ENCODE results near the gene MINDY4.

Gene MINDY4

GRCh38 chr7:30771174-30771879 is at the start of gene MINDY4:
Gene MINDY4 (plus strand): TSS chr7:30771417. CDS start chr7:30771494, 77 bp downstream.
- peak; percentile 15 for DNase-seq (ENCODE audit: low read depth)

DNA sequence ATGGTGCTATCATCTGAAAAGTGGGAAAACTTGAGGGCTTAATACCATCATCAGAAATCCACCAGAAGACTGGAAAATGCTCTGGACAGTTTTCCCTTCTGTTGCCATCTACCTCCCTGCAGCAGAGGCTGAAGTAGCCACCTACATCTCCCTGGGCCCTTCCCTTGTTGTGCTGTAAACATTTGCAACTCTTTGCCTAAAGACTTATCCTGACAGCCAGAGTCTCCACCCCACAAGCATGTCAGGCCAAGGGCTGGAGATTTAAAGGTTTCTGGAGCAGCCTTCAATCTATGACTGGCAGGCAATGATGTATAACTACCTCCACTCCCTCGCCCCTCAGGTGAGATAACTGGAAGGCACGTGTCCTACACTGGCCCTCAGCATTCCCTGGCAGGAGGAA is 49.0 kb upstream of the MINDY4 start:
- no peak for DNase-seq (ENCODE audit: low read depth)

GRCh38 chr7:30722671-30723070 is 48.5 kb upstream of the MINDY4 start:
- DNase-seq (ENCODE audit: low read depth): no peak

- no peak for DNase-seq (ENCODE audit: low read depth)
Measured at GRCh38 chr7:30723776-30724175, 47.4 kb upstream of the MINDY4 start.

GRCh38 chr7:30726296-30727006 is 44.8 kb upstream of the MINDY4 start:
- no peak for DNase-seq (ENCODE audit: low read depth)

DNA sequence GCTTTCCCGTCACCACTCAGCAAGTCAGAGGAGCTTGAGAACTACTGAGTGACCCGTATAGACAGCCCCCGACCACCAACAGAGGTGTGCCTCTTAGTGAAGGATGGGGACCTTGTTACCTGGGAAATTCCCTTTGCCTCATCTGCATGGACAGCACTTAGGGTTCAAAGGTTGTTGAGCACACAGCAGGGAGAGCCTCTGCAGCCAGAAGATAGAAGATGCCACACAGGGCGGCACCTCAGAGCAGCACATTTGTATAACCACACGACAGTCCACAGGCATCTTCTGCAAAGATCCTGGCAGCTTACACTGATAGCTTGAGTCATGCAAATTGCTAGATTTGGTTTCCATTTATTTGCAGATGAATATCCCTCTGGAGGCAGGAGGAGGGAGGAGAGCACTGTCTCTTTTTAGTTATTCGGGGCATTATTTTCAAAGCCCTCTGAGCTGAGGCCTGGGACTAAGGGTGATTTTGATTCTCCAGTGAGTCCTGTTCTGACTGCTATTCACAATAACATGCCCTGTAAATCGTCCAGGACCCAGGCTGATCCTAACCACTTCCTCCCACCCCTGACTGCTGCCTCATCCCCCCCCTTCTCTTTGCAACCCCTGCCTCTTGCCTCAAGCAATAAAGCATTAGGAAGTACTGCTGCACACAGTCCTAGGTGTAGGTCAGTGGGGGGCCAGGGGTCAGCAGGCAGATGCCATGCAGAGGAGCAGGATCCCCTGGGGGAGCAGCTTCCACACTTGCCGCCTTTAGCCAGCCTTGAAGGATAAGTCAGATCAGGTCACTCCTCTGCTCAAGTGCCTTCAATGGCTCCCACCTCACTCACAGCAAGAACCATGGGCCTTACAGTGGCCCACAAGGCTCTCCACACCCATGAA is 43.9 kb upstream of the MINDY4 start:
- DNase-seq (ENCODE audit: low read depth): peak; percentile 20

DNA sequence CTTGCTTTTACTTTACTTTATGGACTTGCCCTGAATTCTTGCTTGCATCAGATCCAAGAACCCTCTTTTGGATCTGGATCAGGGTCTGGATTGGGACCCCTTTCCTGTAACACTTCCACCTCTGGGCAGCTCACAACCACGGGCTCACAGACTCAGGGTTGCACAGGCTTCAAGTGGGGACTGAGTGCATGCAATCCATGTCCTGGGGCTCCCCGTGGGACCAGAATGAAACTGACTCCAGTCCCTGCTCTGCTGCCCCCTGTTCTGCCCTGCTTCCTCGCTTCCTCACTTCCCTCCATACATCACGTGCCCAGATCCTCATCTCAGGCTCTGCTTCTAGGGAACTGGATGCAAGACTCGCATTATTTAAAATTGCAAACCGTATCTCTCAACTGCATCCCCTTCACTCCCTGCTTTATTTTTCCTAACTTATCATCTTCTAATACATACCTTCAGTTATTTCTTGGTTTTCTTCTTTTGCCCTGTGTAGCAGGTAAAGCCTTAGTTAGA is 42.6 kb upstream of the MINDY4 start:
- DNase-seq (ENCODE audit: low read depth): no peak

DNA sequence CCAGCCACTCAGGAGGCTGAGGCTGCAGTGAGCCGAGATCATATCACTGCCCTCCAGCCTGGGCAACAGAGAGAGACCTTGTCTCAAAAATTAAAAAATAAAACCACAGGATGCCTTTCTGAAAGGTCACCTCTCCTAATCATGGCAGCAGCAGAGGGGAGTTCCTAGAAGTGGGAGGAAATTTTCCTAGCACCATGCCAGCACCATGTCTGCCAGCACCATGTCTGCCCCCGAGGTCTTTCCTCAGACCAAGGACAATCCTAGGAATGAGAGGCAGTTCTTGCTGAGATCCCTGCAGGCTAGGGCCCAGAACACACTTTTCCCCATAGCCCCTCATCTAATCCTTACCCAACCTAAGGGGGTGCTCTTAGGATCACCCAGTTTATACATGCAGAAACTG is 41.6 kb upstream of the MINDY4 start:
- DNase-seq (ENCODE audit: low read depth): no peak

GRCh38 chr7:30730097-30730496 is 41.1 kb upstream of the MINDY4 start:
- no peak for DNase-seq (ENCODE audit: low read depth)

- no peak for DNase-seq (ENCODE audit: low read depth)
Measured at GRCh38 chr7:30730996-30731395, 40.2 kb upstream of the MINDY4 start.

GRCh38 chr7:30731581-30731980 is 39.6 kb upstream of the MINDY4 start:
- no peak for DNase-seq (ENCODE audit: low read depth)

DNA sequence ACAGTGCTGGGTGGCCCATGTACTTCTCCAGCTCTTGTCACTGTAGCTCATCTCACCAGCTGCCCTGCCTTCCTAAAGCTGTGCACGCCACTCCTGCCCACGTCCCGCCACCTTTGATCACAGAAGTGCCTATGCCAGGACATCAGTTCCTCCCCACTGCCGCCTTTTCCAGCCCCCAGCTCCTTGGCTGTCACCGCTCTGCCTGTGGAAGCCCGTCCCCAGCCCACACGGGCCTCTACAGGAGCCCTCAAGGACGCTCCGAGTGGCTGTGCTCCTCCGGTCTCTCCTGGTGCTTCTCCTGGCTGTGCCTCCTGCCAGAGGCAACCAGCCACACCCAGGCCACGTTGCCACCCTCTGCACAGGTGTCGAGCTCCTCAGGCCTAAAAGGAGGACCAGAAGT is 38.6 kb upstream of the MINDY4 start:
- DNase-seq (ENCODE audit: low read depth): no peak

GRCh38 chr7:30733216-30733615 is 38.0 kb upstream of the MINDY4 start:
- DNase-seq (ENCODE audit: low read depth): no peak

DNA sequence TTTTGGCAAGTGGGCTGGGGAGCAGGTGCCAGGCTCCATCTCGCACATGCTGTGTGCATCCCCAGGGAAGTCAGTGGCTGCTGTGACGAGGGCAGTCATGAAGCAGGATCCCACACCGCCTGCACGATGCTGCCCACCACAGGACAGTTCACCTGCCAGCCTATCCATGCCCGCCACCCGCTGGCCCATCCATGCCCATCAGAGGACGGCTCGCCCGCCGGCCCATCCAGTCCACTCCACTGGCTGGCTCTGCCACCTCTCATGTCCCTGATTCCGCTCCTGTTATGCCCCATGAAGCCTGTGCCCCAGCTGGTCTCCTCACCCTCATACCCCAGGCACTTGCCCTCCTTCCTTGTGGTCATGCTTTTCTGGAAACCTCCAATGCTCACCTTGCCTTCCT is 37.5 kb upstream of the MINDY4 start:
- DNase-seq (ENCODE audit: low read depth): no peak

- no peak for DNase-seq (ENCODE audit: low read depth)
Measured at GRCh38 chr7:30734497-30734896, 36.7 kb upstream of the MINDY4 start.

GRCh38 chr7:30735631-30736030 is 35.6 kb upstream of the MINDY4 start:
- DNase-seq (ENCODE audit: low read depth): no peak

- DNase-seq (ENCODE audit: low read depth): no peak
Measured at GRCh38 chr7:30736291-30736690, 34.9 kb upstream of the MINDY4 start.

GRCh38 chr7:30738026-30738915 is 32.9 kb upstream of the MINDY4 start:
- no peak for DNase-seq (ENCODE audit: low read depth)

- no peak for DNase-seq (ENCODE audit: low read depth)
Measured at GRCh38 chr7:30739691-30740090, 31.5 kb upstream of the MINDY4 start.

DNA sequence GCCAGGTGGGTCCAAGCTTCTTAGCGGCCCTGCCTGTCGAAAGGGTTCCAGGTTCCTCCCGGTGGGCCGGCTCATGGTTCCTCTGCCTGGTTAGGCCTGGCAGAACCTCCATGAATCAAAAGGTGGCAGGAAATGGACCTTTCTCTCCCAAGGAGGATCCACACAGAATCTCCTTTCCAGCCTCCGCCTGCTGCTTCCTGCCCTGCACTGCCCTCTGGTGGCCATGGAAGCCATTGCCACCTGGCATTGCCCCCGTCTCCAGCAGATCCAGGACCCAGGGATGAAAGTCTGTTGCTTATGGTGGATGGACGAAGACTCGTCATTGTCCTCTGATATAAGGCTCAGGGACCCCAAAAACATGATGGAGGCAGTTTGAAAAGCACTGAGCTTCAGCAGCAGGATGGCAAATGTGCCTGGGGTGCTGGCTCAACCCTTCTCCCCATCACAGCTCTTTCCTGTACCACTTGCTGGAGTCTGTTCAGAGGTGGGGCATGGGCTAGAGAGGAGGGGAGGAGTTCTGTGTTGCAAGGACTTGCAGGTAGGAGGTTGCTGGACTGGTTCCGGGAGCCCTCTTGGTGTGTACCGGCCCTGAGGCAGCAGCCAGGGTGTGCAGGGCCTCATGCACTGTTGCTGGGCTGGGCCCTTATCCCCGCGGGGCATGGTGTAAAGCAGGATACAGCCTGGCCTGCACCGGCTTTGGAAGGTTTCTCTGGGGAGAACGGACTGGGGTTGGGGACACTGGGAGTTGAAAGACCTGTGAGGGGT is 30.6 kb upstream of the MINDY4 start:
- peak; percentile 60 for DNase-seq (ENCODE audit: low read depth)

GRCh38 chr7:30741289-30741688 is 29.9 kb upstream of the MINDY4 start:
- DNase-seq (ENCODE audit: low read depth): no peak
